ENCODE results near the gene PAOX. TPM values are rescaled to one million over a fixed set of nuclear protein-coding genes. Genes with fewer than 3 reads are reported as not detected.

PAOX gene
- total RNA-seq = 1 to 10 TPM; 2.4 to 3.5 TPM

DNA sequence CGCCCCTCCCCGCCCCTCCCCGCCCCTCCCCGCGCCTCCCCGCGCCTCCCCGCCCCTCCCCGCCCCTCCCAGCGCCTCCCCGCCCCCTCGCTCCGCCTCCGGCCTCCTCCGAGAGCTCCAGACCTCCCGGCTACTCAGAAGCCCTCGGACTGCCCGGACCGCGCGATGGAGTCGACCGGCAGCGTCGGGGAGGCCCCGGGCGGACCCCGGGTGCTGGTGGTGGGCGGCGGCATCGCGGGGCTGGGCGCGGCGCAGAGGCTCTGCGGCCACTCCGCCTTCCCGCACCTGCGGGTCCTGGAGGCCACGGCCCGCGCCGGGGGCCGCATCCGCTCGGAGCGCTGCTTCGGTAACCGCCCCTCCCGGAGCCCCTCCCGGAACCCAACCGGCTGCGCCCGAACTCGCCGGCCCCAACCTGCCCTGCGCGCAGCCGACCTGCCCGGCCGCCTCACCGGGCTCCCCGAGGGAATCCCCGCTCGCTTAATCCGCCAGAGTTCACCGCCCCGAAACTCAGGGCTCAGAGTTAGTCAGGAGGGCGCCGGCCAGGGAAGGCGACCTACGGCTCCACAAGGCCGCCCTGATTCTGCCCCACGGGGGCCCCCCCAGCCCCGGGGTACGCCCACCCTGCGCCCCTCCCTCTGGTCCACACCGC is at the start of gene PAOX:
PAOX (plus strand) TSS at position 111 of the 649 bp plus-strand sequence; CDS start at position 166, 55 bp downstream.
- no peak for DNase-seq (ENCODE audit: low spot score)

DNA sequence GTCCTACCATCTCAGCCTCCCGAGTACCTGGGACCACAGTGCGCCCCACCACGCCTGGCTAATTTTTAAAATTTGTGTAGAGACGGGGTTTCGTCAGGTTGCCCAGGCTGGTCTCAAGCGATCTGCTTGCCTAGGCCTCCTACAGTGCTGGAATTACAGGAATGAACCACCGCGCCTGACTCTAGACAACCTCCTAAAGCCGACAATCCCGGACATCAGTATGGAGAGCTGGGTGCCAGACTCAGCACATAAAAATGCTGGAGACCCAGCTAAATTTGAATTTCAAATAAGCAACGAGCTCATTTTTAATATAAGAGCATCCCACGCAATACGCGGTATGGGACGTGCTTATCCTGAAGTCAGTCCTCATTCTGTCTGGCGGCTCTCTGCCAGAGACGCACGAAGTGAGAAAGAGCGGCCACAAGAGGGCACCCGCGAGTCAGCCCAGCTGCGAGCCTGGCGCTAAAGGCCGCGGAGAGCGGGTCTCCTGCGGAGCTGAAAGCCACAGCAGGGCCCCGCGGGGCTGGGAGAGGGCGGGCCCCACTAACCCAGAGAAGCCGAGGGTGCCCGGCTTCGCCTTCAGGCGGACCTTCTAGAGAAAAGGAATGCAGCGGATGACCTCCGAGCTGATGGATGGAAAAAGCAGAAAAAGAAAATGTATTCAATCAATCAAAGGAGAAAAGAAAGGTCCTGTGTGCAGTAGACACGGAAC is 49.4 kb upstream of the PAOX start:
- H3K27me3 ChIP-seq = peaks cover 14 to 31% of the 10 kb centered on the region in 2 donors

More for the DNA sequence above, at the start of gene PAOX:
- Histone ChIP-seq H3K27me3 (no peaks in the 10 kb centered on the region), H3K4me1 (peaks cover 0 to 18% of the 10 kb centered on the region in 2 donors), H3K4me3 (peak within 1 kb of the TSS; percentile 86 to 92), H3K9me3 (no peaks in the 10 kb centered on the region), H3K36me3 (no peaks in the 10 kb centered on the region), H3K27ac (peak within 1 kb of the TSS; percentile 79)
- TF ChIP-seq, protein P1, sequence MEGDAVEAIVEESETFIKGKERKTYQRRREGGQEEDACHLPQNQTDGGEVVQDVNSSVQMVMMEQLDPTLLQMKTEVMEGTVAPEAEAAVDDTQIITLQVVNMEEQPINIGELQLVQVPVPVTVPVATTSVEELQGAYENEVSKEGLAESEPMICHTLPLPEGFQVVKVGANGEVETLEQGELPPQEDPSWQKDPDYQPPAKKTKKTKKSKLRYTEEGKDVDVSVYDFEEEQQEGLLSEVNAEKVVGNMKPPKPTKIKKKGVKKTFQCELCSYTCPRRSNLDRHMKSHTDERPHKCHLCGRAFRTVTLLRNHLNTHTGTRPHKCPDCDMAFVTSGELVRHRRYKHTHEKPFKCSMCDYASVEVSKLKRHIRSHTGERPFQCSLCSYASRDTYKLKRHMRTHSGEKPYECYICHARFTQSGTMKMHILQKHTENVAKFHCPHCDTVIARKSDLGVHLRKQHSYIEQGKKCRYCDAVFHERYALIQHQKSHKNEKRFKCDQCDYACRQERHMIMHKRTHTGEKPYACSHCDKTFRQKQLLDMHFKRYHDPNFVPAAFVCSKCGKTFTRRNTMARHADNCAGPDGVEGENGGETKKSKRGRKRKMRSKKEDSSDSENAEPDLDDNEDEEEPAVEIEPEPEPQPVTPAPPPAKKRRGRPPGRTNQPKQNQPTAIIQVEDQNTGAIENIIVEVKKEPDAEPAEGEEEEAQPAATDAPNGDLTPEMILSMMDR (IDR thresholded peaks at IDR 0.05) = no peak

GRCh38 chr10:133332936-133333699 is 45.9 kb upstream of the PAOX start:
- no peak for DNase-seq (ENCODE audit: low spot score)
- Histone ChIP-seq H3K36me3 (no peaks in the 10 kb centered on the region), H3K4me3 (no peak overlapping the region), H3K27ac (no peak overlapping the region), H3K27me3 (peaks cover 23 to 34% of the 10 kb centered on the region in 2 donors), H3K9me3 (no peaks in the 10 kb centered on the region), H3K4me1 (peaks cover 0 to 32% of the 10 kb centered on the region in 2 donors)
- TF ChIP-seq, protein P1 (IDR thresholded peaks at IDR 0.05) = no peak

More for the DNA sequence above, 49.4 kb upstream of the PAOX start:
- no peaks in the 10 kb centered on the region for H3K9me3 ChIP-seq
- TF ChIP-seq, protein P1 (IDR thresholded peaks at IDR 0.05) = peak; percentile 98
- H3K36me3 ChIP-seq = no peaks in the 10 kb centered on the region
- peak overlapping the region in 1 of 2 donors; percentile 34 for H3K4me3 ChIP-seq
- no peak overlapping the region for H3K27ac ChIP-seq
- H3K4me1 ChIP-seq = peaks cover 0 to 25% of the 10 kb centered on the region in 2 donors
- peak; percentile 75 for DNase-seq (ENCODE audit: low spot score)

DNA sequence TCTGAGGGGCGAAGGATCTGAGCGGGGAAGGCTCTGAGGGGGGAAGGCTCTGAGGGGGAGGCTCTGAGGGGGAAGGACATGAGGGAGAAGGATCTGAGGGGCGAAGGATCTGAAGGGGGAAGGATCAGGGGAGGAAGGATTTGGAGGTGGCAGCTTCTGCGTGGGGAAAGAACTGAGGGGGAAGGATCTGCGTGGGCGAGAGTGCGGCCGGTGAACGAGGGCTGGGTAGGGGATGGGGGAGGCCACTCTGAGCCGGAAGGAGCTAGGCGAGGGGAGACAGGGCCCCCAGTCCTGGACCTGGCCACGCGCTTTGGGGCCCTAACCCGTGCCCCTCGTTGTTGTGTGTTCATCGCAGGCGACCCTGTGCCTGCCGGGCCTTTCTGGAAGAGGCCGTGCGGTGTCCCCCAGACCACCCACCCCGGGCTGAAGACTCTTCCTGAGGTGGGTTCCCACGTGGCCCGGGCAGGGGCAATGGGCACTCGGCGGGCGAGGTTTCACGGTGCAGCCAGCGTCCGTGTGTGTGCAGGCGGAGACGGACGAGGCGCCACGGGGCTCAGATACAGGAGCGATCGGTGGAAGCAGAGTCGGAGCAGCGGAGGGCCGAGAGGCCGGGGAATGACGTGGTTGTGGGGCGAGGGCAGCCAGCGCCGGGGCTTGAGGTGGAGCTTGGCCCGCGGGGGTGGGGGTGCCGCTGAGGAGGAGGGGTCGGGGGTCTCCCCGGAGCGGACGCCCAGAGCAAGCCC is 44.4 kb upstream of the PAOX start:
- DNase-seq (ENCODE audit: low spot score) = no peak
- Histone ChIP-seq H3K9me3 (no peaks in the 10 kb centered on the region), H3K4me1 (peaks cover 0 to 28% of the 10 kb centered on the region in 2 donors), H3K36me3 (no peaks in the 10 kb centered on the region), H3K27me3 (peaks cover 23 to 29% of the 10 kb centered on the region in 2 donors), H3K4me3 (peak overlapping the region; percentile 19 to 49), H3K27ac (no peak overlapping the region)
- TF ChIP-seq, protein P1 (IDR thresholded peaks at IDR 0.05) = no peak

Data from right atrium auricular region (tissue), 2 donors.